Peyer's patch (tissue), 4 donors: ENCODE data around the gene BMP5.

Experiments
- CTCF ChIP-seq, 6 experiments: fragments of 450-650 bp in 4 of 6; fragments of 200-600 bp in 2 of 6; sonication (generic) in 1 of 6; IDR thresholded peaks; one replicate each; pipeline ENCODE4 v1.5.1; 2017 to 2019; ENCODE audit warnings: antibody characterized with exemption in 6 of 6, mild to moderate bottlenecking in 3 of 6, moderate library complexity in 1 of 6
- POLR2A ChIP-seq, 2 donors: fragments of 450-650 bp; IDR thresholded peaks; one replicate each; pipeline ENCODE4 v1.5.1; 2017; ENCODE audit warnings: antibody characterized with exemption in 2 of 2, mild to moderate bottlenecking in 2 of 2, moderate library complexity in 2 of 2

- TF ChIP-seq POLR2A (IDR thresholded peaks at IDR 0.05) (no peak), CTCF (IDR thresholded peaks at IDR 0.05) (no peak)
Measured at GRCh38 chr6:55875400-55875799, at the start of gene BMP5.
